NB4 (cell line): ENCODE results near the gene CENPO.

Experiments used
- CTCF ChIP-seq: IDR thresholded peaks from one replicate; pipeline ENCODE4 v1.5.1; 2012; ENCODE audit warnings: low read depth, low read length
- MAX ChIP-seq: IDR thresholded peaks from 2 replicates; pipeline ENCODE4 v1.6.1; 2011; ENCODE audit warnings: low read depth, low read length
- MYC ChIP-seq: IDR thresholded peaks from 2 replicates; pipeline ENCODE4 v1.6.1; 2011; ENCODE audit warnings: low read depth, low read length
- POLR2A ChIP-seq: IDR thresholded peaks from 2 replicates; pipeline ENCODE4 v1.6.1; 2011; ENCODE audit warnings: mild to moderate bottlenecking; ENCODE audit not compliant: insufficient read length; ENCODE audit errors: extremely low read depth

GRCh38 chr2:24850944-24851343 lies 57.7 kb downstream of the CENPO start:
- TF ChIP-seq CTCF (no peak), POLR2A (no peak), MAX (no peak), MYC (no peak)
